GM21528 (cell line): ENCODE results near the gene AHI1.

Source experiments
- ATAC-seq: cut with Tn5 transposase; IDR thresholded peaks from one replicate; pipeline ENCODE4 v1.9.1; 2021; ENCODE audit warnings: mild to moderate bottlenecking, moderate library complexity; ENCODE audit not compliant: unreplicated experiment, low FRiP score

The AHI1 gene

GRCh38 chr6:135306740-135307420, 190.7 kb downstream of the AHI1 start:
- ATAC-seq: no peak

GRCh38 chr6:135306166-135306565, 191.4 kb downstream of the AHI1 start:
- no peak for ATAC-seq

GRCh38 chr6:135305684-135306083, 191.9 kb downstream of the AHI1 start:
- no peak for ATAC-seq

DNA sequence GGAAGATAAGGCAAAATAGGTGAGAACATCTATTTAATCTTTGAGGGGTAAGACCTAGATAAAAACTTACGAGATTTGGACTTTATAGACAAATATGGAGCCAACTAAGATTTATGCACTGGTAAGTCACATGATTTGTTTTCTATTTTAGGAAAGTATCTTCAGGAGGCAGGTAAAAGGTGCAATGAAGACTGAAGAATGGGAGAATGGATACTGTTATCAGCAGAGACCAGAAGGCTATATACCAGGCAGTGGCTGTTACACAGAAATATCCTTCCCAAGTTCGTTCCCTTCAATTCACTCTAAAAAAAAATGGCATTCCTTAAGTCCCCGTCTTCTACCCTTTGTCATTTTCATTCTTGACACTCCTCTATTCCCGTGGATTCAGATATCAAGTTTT, 192.7 kb downstream of the AHI1 start:
- ATAC-seq: no peak

DNA sequence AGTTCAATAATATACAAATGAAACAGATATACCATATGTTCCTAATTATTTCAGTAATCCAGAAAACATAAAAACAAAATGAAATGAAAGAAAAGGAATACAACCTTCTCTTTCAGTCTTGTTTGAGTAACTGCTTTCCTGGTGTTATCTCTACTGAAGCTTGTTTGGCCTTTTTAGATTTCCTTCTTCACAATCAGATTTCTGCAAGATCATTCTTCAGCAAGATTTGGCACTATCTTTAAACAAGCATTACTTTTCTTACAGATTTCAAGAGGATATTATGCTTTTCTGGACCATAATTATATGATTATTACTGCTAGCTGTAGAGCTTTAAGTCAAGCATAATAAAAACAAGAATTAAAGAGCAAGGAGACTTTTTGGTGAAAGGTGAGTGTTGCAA, 196.2 kb downstream of the AHI1 start:
- ATAC-seq: no peak

DNA sequence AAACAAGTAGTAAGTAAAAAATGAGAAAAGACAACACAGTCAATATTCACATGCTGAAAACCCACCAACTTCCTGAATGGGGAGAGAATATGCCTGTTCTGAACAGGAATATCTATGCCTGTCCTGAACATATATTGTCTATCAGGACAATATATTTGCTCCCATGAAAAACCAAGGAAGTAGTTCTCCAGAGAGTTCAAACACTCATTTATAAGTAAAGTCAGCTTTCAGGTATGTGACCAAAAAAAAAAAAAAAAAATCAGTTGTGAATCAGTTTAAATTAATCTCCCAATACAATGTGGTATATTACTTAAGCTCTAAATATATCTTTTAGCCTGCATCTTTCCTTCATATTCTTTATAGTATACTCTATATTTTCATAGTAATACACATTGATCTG, 197.0 kb downstream of the AHI1 start:
- ATAC-seq: no peak

- ATAC-seq: no peak
Observed at GRCh38 chr6:135299256-135299655, 198.3 kb downstream of the AHI1 start.

- ATAC-seq: no peak
Observed at GRCh38 chr6:135298455-135298854, 199.1 kb downstream of the AHI1 start.

DNA sequence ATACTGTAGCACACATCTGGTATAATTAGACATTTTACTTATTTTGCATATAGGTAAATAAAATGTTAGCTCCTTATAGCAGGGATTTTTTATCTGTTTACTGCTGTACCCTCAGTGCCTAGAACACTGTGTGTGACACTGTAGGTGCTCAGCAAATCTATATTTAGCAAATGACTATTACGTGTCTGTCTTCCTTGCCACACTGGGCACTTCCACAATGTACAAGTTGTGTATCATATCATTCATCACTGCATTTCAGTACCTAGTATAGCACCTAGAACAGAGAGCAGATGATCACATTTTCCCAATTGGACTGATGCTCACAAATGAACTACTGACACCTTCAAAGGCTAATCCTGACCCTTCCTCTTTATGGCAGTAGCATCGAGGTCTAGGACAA, 200.8 kb downstream of the AHI1 start:
- ATAC-seq: no peak

DNA sequence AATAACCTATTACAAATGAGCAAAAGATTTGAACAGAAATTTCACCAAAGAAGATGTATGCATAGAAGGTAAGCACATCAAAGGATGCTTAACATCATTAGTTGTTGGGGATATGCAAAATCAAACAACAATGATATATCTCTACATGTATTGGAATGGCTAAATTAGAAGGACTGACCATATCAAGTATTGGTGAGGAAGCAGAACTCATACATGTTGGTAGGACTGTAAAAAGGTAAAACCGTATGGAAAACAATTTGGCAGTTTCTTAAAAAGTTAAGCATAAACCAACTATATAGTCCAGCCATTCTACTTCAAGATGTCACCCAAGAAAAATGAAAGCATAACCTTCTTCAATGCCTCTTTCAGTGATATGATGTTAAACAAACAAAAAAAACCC, 202.5 kb downstream of the AHI1 start:
- ATAC-seq: no peak

GRCh38 chr6:135291288-135292076, 206.1 kb downstream of the AHI1 start:
- ATAC-seq: no peak

GRCh38 chr6:135289816-135290215, 207.7 kb downstream of the AHI1 start:
- no peak for ATAC-seq

DNA sequence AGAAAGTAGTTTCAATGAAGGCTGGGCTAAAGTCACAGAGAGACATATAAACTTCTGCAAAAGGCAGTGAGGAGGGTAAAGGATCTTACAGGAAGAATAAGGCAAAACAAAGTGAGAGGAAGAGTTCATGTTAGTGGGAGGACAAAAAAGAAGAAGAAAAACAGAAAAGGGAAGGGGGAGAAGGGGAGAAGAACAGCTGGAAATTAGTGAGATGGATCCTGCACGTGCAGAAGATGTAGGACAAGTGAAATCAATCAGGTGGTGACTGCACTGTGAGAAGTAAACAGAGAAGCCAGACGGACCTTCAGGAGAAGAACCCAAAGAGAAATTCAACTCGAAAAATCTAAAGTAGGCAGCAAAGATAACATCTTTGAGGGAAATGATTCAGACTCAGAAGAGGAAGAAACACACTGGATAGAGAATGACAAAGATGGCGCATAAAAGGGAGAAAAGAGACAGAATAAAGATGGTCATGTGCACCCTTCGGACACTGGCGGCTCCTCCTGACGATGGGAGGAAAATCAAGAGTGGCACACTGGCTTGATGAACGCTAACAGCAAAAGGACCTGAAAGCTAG, 210.5 kb downstream of the AHI1 start:
- no peak for ATAC-seq

GRCh38 chr6:135285165-135285564, 212.4 kb downstream of the AHI1 start:
- ATAC-seq: no peak

GRCh38 chr6:135283926-135284325, 213.6 kb downstream of the AHI1 start:
- no peak for ATAC-seq

GRCh38 chr6:135282395-135282794, 215.1 kb downstream of the AHI1 start:
- no peak for ATAC-seq

- ATAC-seq: no peak
Observed at GRCh38 chr6:135281964-135282363, 215.6 kb downstream of the AHI1 start.

- ATAC-seq: no peak
Observed at GRCh38 chr6:135281227-135281626, 216.3 kb downstream of the AHI1 start.

- ATAC-seq: no peak
Observed at GRCh38 chr6:135280375-135281136, 217.0 kb downstream of the AHI1 start.

DNA sequence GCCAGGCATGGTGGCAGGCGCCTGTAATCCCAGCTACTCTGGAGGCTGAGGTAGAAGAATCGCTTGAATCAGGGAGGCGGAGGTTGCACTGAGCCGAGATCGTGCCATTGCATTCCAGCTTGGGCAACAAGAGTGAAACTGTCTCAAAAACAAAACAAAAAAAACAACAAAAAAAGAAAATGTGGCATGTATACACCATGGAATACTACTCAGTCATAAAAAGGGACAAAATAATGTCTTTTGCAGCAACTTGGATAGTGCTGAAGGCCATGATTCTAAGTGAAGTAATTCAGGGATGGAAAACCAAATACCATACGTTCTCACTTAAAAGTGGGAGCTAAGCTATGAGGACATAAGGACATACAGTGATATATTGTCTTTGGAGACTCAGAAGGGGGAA, 220.1 kb downstream of the AHI1 start:
- ATAC-seq: no peak
